Thymus (tissue), 11 donors: ENCODE measurements around the gene RAB31. TPM values are rescaled to one million over a fixed set of nuclear protein-coding genes. Genes with fewer than 3 reads are reported as not detected.

ENCODE experiments used
- DNase-seq, 9 donors: peaks; one replicate each; pipeline ENCODE4 v3.0.0-alpha.2; 2013; ENCODE audit warnings: low spot score in 9 of 9, low read depth in 6 of 9, missing footprints in 1 of 9
- H3K27ac ChIP-seq, 2 donors: one replicate each; pipeline ENCODE4 v1.5.1; 2013; ENCODE audit warnings: control low read depth in 1 of 2, low read depth in 1 of 2, low read length in 1 of 2, mild to moderate bottlenecking in 1 of 2, moderate library complexity in 1 of 2
- H3K27me3 ChIP-seq, 2 donors: one replicate each; pipeline ENCODE4 v1.5.1; 2013; ENCODE audit warnings: low read length in 1 of 2; ENCODE audit not compliant: control insufficient read depth in 2 of 2, insufficient read depth in 1 of 2
- H3K36me3 ChIP-seq, 2 donors: one replicate each; pipeline ENCODE4 v1.5.1; 2013; ENCODE audit warnings: low read length in 1 of 2, mild to moderate bottlenecking in 1 of 2, moderate library complexity in 1 of 2; ENCODE audit not compliant: control insufficient read depth in 2 of 2, insufficient read depth in 2 of 2
- H3K4me1 ChIP-seq, 2 donors: one replicate each; pipeline ENCODE4 v1.5.1; 2013; ENCODE audit warnings: low read length in 2 of 2; ENCODE audit not compliant: control insufficient read depth in 2 of 2, insufficient read depth in 2 of 2
- H3K4me3 ChIP-seq, 2 donors: one replicate each; pipeline ENCODE4 v1.5.1; 2013; ENCODE audit warnings: low read length in 2 of 2, control low read depth in 1 of 2, mild to moderate bottlenecking in 1 of 2
- H3K9me3 ChIP-seq, 2 donors: one replicate each; pipeline ENCODE4 v1.5.1; 2013; ENCODE audit warnings: low read length in 1 of 2, mild to moderate bottlenecking in 1 of 2; ENCODE audit not compliant: control insufficient read depth in 2 of 2, insufficient read depth in 1 of 2
- WGBS: extraction: QIAGEN DNeasy Blood & Tissue Kit; methylation state at CpG from one replicate; pipeline ENCODE4 v1.1.7; 2013; 5-methylcytosine and 5-hydroxymethylcytosine counted together
- polyA plus RNA-seq: library from polyadenylated mRNA; stranded (reverse); fragments of 200-250 nt; gene quantifications from one replicate; pipeline ENCODE4 v1.2.3, GENCODE V29; 2013
- total RNA-seq: library from RNA; stranded (reverse); fragments of 120-200 nt; gene quantifications from one replicate; pipeline ENCODE4 v1.2.4, GENCODE V29; 2013
- donor health status: healthy.

The RAB31 gene
- total and polyA plus RNA-seq, 2 donors, result 10.1 to 17.8 TPM

GRCh38 chr18:9876867-9877654 lies 169.0 kb downstream of the RAB31 start:
- DNase-seq, result peak in 1 of 9 donors; percentile 8
- no peaks in the 10 kb centered on the region for H3K9me3 ChIP-seq
- H3K27ac ChIP-seq, result no peak overlapping the region
- no peak overlapping the region for H3K4me3 ChIP-seq
- H3K4me1 ChIP-seq, result no peaks in the 10 kb centered on the region
- WGBS, result 90% methylated on average over 9 of the region's 9 CpGs
- no peaks in the 10 kb centered on the region for H3K36me3 ChIP-seq
- no peaks in the 10 kb centered on the region for H3K27me3 ChIP-seq

DNA sequence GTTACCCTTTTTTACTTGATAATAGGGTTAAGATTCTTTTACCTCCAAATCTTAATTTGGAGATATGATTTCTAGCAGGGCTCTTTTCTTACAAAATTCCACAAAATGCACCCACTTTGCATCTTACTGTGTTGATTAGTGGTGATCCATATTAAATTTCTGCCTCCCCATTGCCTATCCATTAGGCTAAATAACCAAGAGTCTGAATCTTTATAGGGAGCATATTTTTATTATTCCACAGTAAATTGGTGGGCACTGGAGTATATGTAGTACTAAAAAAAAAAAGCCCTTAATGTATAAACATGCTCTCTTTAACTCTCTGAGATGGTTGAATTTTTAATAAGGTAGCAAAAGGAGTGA lies 169.5 kb downstream of the RAB31 start:
- DNase-seq, result no peak
- H3K4me3 ChIP-seq, result no peak overlapping the region
- no peaks in the 10 kb centered on the region for H3K9me3 ChIP-seq
- H3K27ac ChIP-seq, result no peak overlapping the region
- H3K27me3 ChIP-seq, result no peaks in the 10 kb centered on the region
- H3K4me1 ChIP-seq, result no peaks in the 10 kb centered on the region
- no peaks in the 10 kb centered on the region for H3K36me3 ChIP-seq

DNA sequence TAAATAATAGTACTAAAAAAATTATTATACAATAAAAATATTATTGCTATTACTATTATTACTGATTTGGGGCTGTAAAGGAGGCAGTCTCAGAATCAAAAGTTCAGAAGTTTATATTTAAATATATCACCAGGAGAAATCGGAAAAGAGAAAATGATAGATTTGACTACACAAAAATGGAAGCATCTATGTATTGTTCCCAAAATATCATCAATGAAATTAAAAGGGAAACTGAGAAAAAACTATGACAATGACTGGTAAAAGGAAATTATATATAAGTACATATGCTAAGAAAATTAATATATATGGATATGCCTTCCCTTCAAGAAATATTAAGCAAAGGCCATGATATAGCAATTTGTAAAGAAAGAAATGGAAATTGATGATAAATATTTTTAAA lies 170.0 kb downstream of the RAB31 start:
- no peak for DNase-seq
- Histone ChIP-seq H3K4me1 (no peaks in the 10 kb centered on the region), H3K27ac (no peak overlapping the region), H3K9me3 (no peaks in the 10 kb centered on the region), H3K27me3 (no peaks in the 10 kb centered on the region), H3K4me3 (no peak overlapping the region), H3K36me3 (no peaks in the 10 kb centered on the region)
- 94% methylated on average over 1 of the region's 1 CpG for WGBS

- no peak overlapping the region for H3K4me3 ChIP-seq
- H3K4me1 ChIP-seq, result no peaks in the 10 kb centered on the region
- no peaks in the 10 kb centered on the region for H3K36me3 ChIP-seq
- no peaks in the 10 kb centered on the region for H3K9me3 ChIP-seq
- H3K27me3 ChIP-seq, result no peaks in the 10 kb centered on the region
- DNase-seq, result no peak
- H3K27ac ChIP-seq, result no peak overlapping the region
- 98% methylated on average over 6 of the region's 6 CpGs for WGBS
Observed at GRCh38 chr18:9878783-9879242, 170.7 kb downstream of the RAB31 start.

- H3K27me3 ChIP-seq, result no peaks in the 10 kb centered on the region
- no peaks in the 10 kb centered on the region for H3K36me3 ChIP-seq
- H3K4me3 ChIP-seq, result no peak overlapping the region
- WGBS, result 96% methylated on average over 6 of the region's 6 CpGs
- H3K27ac ChIP-seq, result no peak overlapping the region
- H3K9me3 ChIP-seq, result peaks cover 0 to 4% of the 10 kb centered on the region in 2 donors
- no peak for DNase-seq
- no peaks in the 10 kb centered on the region for H3K4me1 ChIP-seq
Observed at GRCh38 chr18:9884090-9884489, 176.0 kb downstream of the RAB31 start.

DNA sequence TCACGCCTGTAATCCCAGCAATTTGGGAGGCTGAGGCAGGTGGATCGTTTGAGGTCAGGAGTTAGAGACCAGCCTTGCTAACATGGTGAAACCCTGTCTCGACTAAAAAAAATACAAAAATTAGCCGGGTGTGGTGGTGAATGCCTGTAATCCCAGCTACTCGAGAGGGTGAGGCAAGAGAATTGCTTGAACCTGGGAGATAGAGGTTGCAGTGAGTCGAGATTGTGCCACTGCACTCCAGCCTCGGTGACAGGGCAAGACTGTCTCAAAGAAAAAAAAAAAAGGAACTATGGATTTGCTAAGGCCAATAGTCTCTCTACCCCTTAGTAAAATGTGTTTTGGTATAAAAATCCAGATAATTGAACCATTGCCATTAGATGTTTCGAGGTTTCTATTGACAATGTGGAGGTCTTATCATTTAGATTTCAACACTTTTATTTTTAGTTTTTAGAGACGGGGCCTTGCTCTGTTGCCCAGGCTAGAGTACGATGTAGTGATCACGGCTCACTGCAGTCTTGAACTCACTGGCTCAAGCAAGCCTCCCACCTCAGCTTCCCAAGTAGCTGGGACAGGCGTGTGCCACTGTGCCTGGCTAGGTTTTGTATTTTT lies 176.5 kb downstream of the RAB31 start:
- DNase-seq, result no peak
- H3K27ac ChIP-seq, result no peak overlapping the region
- no peaks in the 10 kb centered on the region for H3K4me1 ChIP-seq
- no peaks in the 10 kb centered on the region for H3K27me3 ChIP-seq
- H3K4me3 ChIP-seq, result no peak overlapping the region
- 95% methylated on average over 12 of the region's 12 CpGs for WGBS
- H3K36me3 ChIP-seq, result no peaks in the 10 kb centered on the region
- peaks cover 0 to 4% of the 10 kb centered on the region in 2 donors for H3K9me3 ChIP-seq

GRCh38 chr18:9885170-9886004 lies 177.3 kb downstream of the RAB31 start, which contains the start of gene TXNDC2:
Gene TXNDC2 (plus strand): TSS chr18:9885973. CDS start chr18:9886681, 708 bp downstream.
- H3K27ac ChIP-seq, result no peak within 1 kb of the TSS
- H3K4me3 ChIP-seq, result no peak within 1 kb of the TSS
- no peak for DNase-seq
- H3K27me3 ChIP-seq, result no peaks in the 10 kb centered on the region
- peaks cover 0 to 4% of the 10 kb centered on the region in 2 donors for H3K9me3 ChIP-seq
- H3K36me3 ChIP-seq, result no peaks in the 10 kb centered on the region
- WGBS, result 97% methylated on average over 8 of the region's 8 CpGs
- no peaks in the 10 kb centered on the region for H3K4me1 ChIP-seq

DNA sequence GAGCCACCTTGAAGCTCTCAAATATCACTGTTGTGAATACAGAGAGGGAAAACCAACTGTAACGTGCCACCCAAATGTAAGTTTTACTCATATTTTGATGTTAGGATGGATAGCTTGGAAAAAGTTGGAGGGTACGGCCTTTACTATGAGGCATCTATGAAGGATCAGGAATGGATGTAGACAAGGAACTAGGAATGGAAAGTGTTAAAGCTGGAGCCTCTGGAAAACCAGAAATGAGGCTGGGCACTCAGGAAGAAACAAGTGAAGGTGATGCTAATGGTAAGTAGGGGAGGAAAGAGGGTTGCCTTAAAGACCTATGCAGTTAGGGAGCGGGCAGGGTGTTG lies 177.9 kb downstream of the RAB31 start:
- DNase-seq, result no peak
- Histone ChIP-seq H3K36me3 (no peaks in the 10 kb centered on the region), H3K9me3 (peaks cover 0 to 4% of the 10 kb centered on the region in 2 donors), H3K4me1 (no peaks in the 10 kb centered on the region), H3K4me3 (no peak overlapping the region), H3K27ac (no peak overlapping the region), H3K27me3 (no peaks in the 10 kb centered on the region)
- 97% methylated on average over 3 of the region's 3 CpGs for WGBS

- H3K4me1 ChIP-seq, result no peaks in the 10 kb centered on the region
- DNase-seq, result no peak
- WGBS, result 99% methylated on average over 5 of the region's 5 CpGs
Observed at GRCh38 chr18:9887992-9888391, 179.9 kb downstream of the RAB31 start.

More at GRCh38 chr18:9887992-9888391, 179.9 kb downstream of the RAB31 start:
- Histone ChIP-seq H3K36me3 (no peaks in the 10 kb centered on the region), H3K27ac (no peak overlapping the region), H3K27me3 (no peaks in the 10 kb centered on the region), H3K9me3 (peaks cover 0 to 4% of the 10 kb centered on the region in 2 donors), H3K4me3 (no peak overlapping the region)
